ENCODE results near the gene BHMT.
"Not testable (repeated sequence)": the region's sequence is repeated elsewhere in the genome, so short reads cannot be mapped to it uniquely, and the experiment has no call there.

BHMT gene

GRCh38 chr5:79111960-79112702, 522 bp downstream of the BHMT start:
- no peak for DNase-seq (ENCODE audit: low read depth in 3 of 3)

- no peak for DNase-seq (ENCODE audit: low read depth in 3 of 3)
Observed at GRCh38 chr5:79112703-79113058, 1.1 kb downstream of the BHMT start.

GRCh38 chr5:79119486-79119885, 7.9 kb downstream of the BHMT start:
- no peak for DNase-seq (ENCODE audit: low read depth in 3 of 3)

GRCh38 chr5:79120221-79120620, 8.6 kb downstream of the BHMT start:
- DNase-seq (ENCODE audit: low read depth in 3 of 3) = no peak

- no peak for DNase-seq (ENCODE audit: low read depth in 3 of 3)
Observed at GRCh38 chr5:79122973-79123372, 11.4 kb downstream of the BHMT start.

- no peak for DNase-seq (ENCODE audit: low read depth in 3 of 3)
Observed at GRCh38 chr5:79124607-79125006, 13.0 kb downstream of the BHMT start.

- DNase-seq (ENCODE audit: low read depth in 3 of 3) = no peak
Observed at GRCh38 chr5:79130781-79131180, 19.2 kb downstream of the BHMT start.

GRCh38 chr5:79133121-79133656, 21.6 kb downstream of the BHMT start:
- no peak for DNase-seq (ENCODE audit: low read depth in 3 of 3)

- DNase-seq (ENCODE audit: low read depth in 3 of 3) = peak; percentile 38 to 65 (median 41)
Observed at GRCh38 chr5:79133657-79134451, 22.2 kb downstream of the BHMT start.

- DNase-seq (ENCODE audit: low read depth in 3 of 3) = no peak
Observed at GRCh38 chr5:79135790-79136553, 24.4 kb downstream of the BHMT start.

- no peak for DNase-seq (ENCODE audit: low read depth in 3 of 3)
Observed at GRCh38 chr5:79136618-79137017, 25.0 kb downstream of the BHMT start.

- no peak for DNase-seq (ENCODE audit: low read depth in 3 of 3)
Observed at GRCh38 chr5:79140553-79140952, 28.9 kb downstream of the BHMT start.

GRCh38 chr5:79143684-79144379, 32.2 kb downstream of the BHMT start:
- DNase-seq (ENCODE audit: low read depth in 3 of 3) = no peak

- no peak for DNase-seq (ENCODE audit: low read depth in 3 of 3)
Observed at GRCh38 chr5:79147076-79147475, 35.5 kb downstream of the BHMT start.

GRCh38 chr5:79149433-79149832, 37.8 kb downstream of the BHMT start:
- no peak for DNase-seq (ENCODE audit: low read depth in 3 of 3)

- no peak for DNase-seq (ENCODE audit: low read depth in 3 of 3)
Observed at GRCh38 chr5:79151942-79152671, 40.5 kb downstream of the BHMT start.

- DNase-seq (ENCODE audit: low read depth in 3 of 3) = no peak
Observed at GRCh38 chr5:79157305-79157704, 45.7 kb downstream of the BHMT start.

- not testable (repeated sequence) for DNase-seq (ENCODE audit: low read depth in 3 of 3)
Observed at GRCh38 chr5:79161647-79162046, 50.0 kb downstream of the BHMT start.

- DNase-seq (ENCODE audit: low read depth in 3 of 3) = no peak
Observed at GRCh38 chr5:79168031-79168430, 56.4 kb downstream of the BHMT start.

- DNase-seq (ENCODE audit: low read depth in 3 of 3) = no peak
Observed at GRCh38 chr5:79170661-79171060, 59.1 kb downstream of the BHMT start.
